Large intestine (tissue), 3 donors: ENCODE data around the gene CBFA2T3. TPM values are rescaled to one million over a fixed set of nuclear protein-coding genes. Genes with fewer than 3 reads are reported as not detected.

ENCODE experiments used
- DNase-seq, 2 donors: peaks; one replicate each; pipeline versions ENCODE4 v3.0.0 to v3.0.0-alpha.2; 2013
- H3K27ac ChIP-seq: one replicate; pipeline ENCODE4 v1.5.1; 2013; ENCODE audit warnings: low read length
- H3K27me3 ChIP-seq: 2 replicates; pipeline ENCODE4 v1.6.1; 2013; ENCODE audit warnings: low read length; ENCODE audit not compliant: control insufficient read depth, insufficient read depth
- H3K36me3 ChIP-seq: 2 replicates; pipeline ENCODE4 v1.6.1; 2013; ENCODE audit warnings: low read length; ENCODE audit not compliant: control insufficient read depth, insufficient read depth
- H3K4me1 ChIP-seq: one replicate; pipeline ENCODE4 v1.6.1; 2013; ENCODE audit warnings: low read length; ENCODE audit not compliant: control insufficient read depth, insufficient read depth
- H3K4me3 ChIP-seq: one replicate; pipeline ENCODE4 v1.5.1; 2013; ENCODE audit warnings: low read length
- H3K9me3 ChIP-seq: one replicate; pipeline ENCODE4 v1.6.1; 2013; ENCODE audit warnings: mild to moderate bottlenecking, low read depth, low read length, moderate library complexity; ENCODE audit not compliant: control insufficient read depth
- WGBS: methylation state at CpG from one replicate; pipeline ENCODE4 v1.1.5; 2013; ENCODE audit warnings: low lambda C conversion rate; ENCODE audit not compliant: insufficient coverage; 5-methylcytosine and 5-hydroxymethylcytosine counted together
- polyA plus RNA-seq: library from polyadenylated mRNA; unstranded; fragments of 120-200 nt; gene quantifications from one replicate; pipeline ENCODE4 v1.2.1, GENCODE V29; 2013

The CBFA2T3 gene
- polyA plus RNA-seq, 1 donor = 7.4 TPM

DNA sequence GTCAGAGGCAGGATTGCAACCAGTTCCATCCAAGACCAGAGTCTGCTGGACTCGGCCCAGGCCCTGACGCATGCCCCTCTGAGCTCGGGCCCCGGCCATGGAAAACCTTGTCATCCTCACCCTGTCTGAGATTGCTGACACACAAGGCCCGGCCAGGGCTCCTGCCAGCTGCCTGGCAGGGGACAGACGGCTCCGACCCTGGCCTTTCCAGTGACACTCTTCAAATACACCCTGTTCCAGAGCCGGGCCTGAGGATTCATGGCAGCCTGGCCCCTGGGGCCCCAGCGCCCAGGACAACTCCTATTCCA lies 107.4 kb downstream of the CBFA2T3 start:
- peaks cover 13% of the 10 kb centered on the region for H3K27me3 ChIP-seq
- no peak for DNase-seq
- no peaks in the 10 kb centered on the region for H3K9me3 ChIP-seq
- H3K27ac ChIP-seq = no peak overlapping the region
- H3K36me3 ChIP-seq = no peaks in the 10 kb centered on the region
- H3K4me3 ChIP-seq = no peak overlapping the region
- no CpG with 5 or more reads among the region's 9 CpGs for WGBS
- H3K4me1 ChIP-seq = no peaks in the 10 kb centered on the region

DNA sequence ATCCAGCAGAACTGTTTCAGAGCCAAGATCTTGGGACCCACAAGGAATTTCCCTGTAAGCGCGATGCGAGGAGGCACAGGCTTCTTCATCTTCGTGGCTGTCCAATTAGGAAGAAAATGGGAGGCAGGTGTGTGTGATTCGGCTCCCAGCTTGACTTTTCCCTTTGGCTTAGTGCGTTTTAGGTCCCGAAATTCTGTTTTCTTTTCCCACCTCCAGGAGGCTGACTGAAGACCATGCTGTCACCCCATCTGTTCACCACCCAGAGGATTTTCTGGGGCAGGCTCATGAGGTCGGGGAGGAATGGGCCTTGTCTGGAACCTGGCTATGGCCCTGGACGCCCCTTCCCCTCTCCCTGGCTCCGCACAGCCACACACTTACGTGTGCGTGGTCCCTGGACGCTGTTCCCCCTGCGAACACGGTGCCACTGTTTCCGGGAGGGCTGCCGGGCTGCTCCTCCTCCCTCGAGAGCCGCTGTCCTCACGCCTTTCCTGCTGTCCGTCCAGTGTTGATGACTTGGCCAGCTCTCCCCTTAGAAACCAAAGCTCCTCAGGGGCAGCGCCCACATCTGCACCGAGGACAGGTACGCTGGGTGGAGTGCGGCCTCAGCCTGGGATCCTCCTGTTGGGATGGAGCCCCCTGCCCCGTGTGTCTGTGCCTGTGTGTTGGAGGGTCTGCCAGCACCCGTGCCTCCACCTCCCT lies 107.9 kb downstream of the CBFA2T3 start:
- DNase-seq = no peak
- no CpG with 5 or more reads among the region's 27 CpGs for WGBS
- Histone ChIP-seq H3K4me1 (no peaks in the 10 kb centered on the region), H3K27me3 (peaks cover 13% of the 10 kb centered on the region), H3K36me3 (no peaks in the 10 kb centered on the region), H3K4me3 (no peak overlapping the region), H3K27ac (no peak overlapping the region), H3K9me3 (no peaks in the 10 kb centered on the region)

DNA sequence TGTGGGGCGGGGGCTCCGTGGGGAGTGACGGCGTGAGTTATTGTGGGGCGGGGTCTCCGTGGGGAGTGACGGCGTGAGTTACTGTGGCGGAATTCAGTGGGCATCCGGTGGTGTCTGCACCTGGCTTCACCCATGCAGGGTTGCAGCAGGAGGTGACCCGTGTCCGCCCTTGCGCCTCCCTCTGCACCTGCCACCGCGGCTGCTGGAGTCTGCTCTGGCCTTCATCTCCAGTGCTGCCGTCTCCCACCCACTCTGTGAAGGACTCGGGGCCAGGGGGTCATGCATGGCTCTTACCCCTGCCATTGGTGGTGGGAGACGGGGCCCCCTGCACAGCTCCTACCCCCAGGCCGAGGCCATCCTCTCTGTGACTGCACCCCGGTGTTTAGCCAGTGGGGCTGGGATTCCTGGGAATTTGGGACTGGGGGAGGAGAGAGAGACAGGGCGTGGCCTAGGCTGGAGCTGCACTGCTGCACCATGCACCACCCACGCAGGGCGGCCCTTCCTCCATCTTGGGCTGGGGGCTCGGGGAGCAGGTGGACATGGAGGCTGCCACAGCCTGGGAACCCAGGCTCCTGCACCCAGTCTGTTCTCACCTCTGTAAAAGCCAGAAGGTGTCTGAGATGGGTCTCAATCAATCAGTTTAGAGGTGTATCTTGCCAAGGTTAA lies 109.3 kb downstream of the CBFA2T3 start:
- Histone ChIP-seq H3K4me3 (no peak overlapping the region), H3K27ac (no peak overlapping the region), H3K36me3 (peaks cover 1% of the 10 kb centered on the region), H3K27me3 (peaks cover 13% of the 10 kb centered on the region), H3K9me3 (no peaks in the 10 kb centered on the region), H3K4me1 (no peaks in the 10 kb centered on the region)
- DNase-seq = no peak
- WGBS = no CpG with 5 or more reads among the region's 24 CpGs

DNA sequence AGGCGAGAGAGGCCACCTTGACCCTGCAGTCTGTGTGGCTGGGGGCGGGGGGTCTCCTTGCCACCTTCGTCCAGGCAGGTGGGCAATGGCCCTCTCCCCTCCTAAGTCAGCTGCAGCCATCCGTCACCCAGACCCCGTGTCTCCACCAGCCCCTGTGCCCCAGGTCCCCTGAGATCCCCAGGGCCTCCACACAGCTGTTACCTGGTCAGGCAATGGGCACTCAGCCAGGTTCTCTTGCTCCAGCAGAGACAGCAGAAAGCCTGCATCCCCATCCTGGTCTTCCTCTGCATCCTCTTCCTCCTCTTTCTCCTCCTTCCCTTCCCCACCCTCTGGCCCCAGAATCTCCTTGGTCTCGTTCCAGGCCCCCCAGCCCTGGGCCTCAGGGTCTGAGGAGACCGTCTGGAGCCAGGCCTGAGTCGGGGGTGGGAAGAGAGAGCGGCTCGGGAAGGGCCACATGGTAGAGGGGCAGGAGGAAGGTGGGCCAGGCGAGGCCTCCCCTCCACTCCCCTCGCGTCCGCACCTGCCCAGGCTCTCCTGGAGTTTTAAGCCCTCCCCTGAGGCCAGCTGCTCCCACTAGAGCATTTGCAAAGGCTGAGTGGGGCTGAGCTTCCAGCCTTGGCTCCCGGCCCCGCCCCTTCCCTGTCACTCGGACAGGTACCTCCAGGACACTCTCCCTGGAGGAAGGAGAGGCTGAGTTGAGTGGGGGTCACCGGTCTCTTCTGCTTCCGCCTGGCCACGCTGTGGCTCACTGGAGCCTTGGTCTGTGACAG lies 110.7 kb downstream of the CBFA2T3 start, which contains the start of gene PABPN1L:
Gene PABPN1L, minus strand, starts transcription at position 510 of the 770 bp plus-strand sequence. Its CDS starts 54 bp downstream, at position 456.
- peaks cover 3% of the 10 kb centered on the region for H3K9me3 ChIP-seq
- no peak within 1 kb of the TSS for H3K27ac ChIP-seq
- DNase-seq = no peak
- no CpG with 5 or more reads among the region's 20 CpGs for WGBS
- H3K36me3 ChIP-seq = peaks cover 14% of the 10 kb centered on the region
- no peak within 1 kb of the TSS for H3K4me3 ChIP-seq
- H3K4me1 ChIP-seq = no peaks in the 10 kb centered on the region
- peaks cover 13% of the 10 kb centered on the region for H3K27me3 ChIP-seq

DNA sequence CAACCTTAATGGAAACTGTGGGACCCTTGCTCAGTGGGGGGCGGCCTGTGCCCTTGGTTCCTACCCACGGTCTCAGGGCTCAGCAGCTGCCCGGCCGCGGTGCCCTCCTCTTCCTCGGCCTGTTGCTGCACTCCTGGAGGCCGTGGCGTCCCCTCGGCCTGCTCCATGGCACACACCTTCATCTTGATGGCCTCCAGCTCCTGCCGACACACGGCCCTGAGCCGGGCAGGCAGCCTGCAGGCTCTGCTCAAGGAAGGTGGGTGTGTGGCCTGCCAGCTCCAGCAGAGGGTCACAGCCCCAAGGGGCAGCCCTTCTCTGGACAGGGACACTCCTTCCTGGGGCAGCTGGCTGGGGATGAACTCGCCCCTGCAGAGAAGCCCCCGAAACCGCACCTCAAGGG lies 111.3 kb downstream of the CBFA2T3 start:
- no peak for DNase-seq
- whole genome bisulfite sequencing = no CpG with 5 or more reads among the region's 15 CpGs
- peaks cover 10% of the 10 kb centered on the region for H3K27me3 ChIP-seq
- H3K9me3 ChIP-seq = peaks cover 3% of the 10 kb centered on the region
- H3K36me3 ChIP-seq = peaks cover 20% of the 10 kb centered on the region
- no peak overlapping the region for H3K27ac ChIP-seq
- no peak overlapping the region for H3K4me3 ChIP-seq
- H3K4me1 ChIP-seq = no peaks in the 10 kb centered on the region

DNA sequence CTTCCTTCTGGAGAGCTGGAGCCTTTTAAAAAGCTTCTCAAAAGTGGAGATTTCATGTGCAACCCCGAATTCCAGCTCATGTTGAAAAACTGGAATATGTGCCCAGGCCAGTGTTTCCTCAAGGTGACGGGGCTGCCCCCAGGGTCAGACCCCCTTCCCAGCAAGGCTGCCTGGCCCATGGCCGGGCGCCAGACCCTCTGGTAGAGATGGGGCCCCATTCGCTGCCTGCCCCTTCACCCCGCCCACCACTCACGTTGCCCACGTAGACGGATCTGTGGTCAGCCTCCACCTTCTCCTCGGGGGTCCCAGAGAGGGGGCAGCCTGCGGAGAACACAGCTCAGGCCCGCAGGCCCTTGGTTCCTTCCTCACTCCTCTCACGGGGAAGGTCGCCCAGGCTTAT lies 111.7 kb downstream of the CBFA2T3 start:
- Histone ChIP-seq H3K9me3 (peaks cover 3% of the 10 kb centered on the region), H3K36me3 (peaks cover 24% of the 10 kb centered on the region), H3K4me3 (no peak overlapping the region), H3K27ac (no peak overlapping the region), H3K27me3 (peaks cover 5% of the 10 kb centered on the region), H3K4me1 (no peaks in the 10 kb centered on the region)
- DNase-seq = no peak
- no CpG with 5 or more reads among the region's 14 CpGs for WGBS

DNA sequence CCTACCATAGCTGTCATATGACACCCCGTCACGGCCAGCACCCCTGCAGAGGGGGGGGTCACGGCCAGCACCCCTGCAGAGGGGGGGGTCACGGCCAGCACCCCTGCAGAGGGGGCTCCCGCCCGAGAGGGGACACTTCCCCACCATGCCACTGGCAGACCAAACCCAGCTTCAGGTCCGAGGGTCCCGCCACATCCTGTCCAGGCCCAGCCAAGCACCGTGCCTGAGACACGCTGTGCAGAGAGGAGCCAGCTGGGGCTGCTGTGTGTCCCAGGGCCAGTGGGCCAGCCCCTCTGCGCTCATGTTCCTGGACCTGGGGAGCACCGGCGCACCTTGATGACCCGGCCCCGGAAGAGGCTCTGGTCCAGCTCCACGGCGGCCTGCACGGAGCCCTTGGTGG lies 112.5 kb downstream of the CBFA2T3 start:
- no peak for DNase-seq
- Histone ChIP-seq H3K4me1 (no peaks in the 10 kb centered on the region), H3K4me3 (no peak overlapping the region), H3K36me3 (peaks cover 32% of the 10 kb centered on the region), H3K27ac (no peak overlapping the region), H3K9me3 (peaks cover 3% of the 10 kb centered on the region), H3K27me3 (peaks cover 5% of the 10 kb centered on the region)
- no CpG with 5 or more reads among the region's 18 CpGs for WGBS

DNA sequence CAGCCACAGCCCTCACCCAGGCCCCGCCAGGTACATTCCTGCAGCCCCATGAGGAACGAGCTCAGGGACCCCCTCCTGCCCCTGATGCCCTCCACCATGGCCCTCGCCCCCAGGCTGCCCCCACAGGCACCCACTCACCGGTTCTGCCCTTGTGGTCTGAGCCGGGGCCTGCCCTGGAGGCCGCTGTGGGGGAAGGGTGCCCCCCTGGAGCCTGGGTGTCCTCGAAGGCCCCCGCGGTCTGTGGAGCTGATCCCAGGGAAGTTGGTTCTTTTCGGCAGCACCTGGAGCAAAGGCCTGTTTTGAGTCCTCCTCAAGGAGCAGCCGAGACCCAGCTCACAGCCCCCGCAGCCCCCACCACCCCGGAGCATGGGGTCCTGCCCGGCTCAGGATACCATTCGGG lies 112.9 kb downstream of the CBFA2T3 start:
- WGBS = no CpG with 5 or more reads among the region's 15 CpGs
- H3K36me3 ChIP-seq = peaks cover 34% of the 10 kb centered on the region
- no peak overlapping the region for H3K4me3 ChIP-seq
- peaks cover 3% of the 10 kb centered on the region for H3K9me3 ChIP-seq
- no peak overlapping the region for H3K27ac ChIP-seq
- no peaks in the 10 kb centered on the region for H3K4me1 ChIP-seq
- DNase-seq = no peak
- peaks cover 4% of the 10 kb centered on the region for H3K27me3 ChIP-seq

DNA sequence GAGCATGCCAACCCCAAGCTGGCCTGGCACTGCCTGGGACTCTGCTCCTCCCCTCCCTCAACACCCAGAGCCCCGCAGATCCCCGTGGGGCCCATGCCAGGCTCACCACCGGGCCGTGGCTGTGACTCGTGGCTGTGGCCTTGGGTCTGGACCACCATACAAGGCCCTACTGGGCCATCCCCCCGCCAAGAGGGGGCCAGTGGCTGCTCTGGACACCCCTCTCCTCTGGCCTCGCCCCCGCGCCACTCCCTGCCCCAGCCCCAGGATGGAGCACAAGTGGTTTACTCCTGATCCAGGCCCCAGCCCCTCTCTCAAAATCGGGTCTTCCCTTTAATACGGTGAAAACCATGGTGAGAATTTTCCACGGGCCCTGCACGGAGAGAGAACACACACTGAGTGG lies 113.6 kb downstream of the CBFA2T3 start:
- H3K4me1 ChIP-seq = peaks cover 1% of the 10 kb centered on the region
- no CpG with 5 or more reads among the region's 13 CpGs for WGBS
- no peak for DNase-seq
- H3K9me3 ChIP-seq = peaks cover 3% of the 10 kb centered on the region
- no peak overlapping the region for H3K27ac ChIP-seq
- peaks cover 41% of the 10 kb centered on the region for H3K36me3 ChIP-seq
- H3K4me3 ChIP-seq = no peak overlapping the region
- no peaks in the 10 kb centered on the region for H3K27me3 ChIP-seq

DNA sequence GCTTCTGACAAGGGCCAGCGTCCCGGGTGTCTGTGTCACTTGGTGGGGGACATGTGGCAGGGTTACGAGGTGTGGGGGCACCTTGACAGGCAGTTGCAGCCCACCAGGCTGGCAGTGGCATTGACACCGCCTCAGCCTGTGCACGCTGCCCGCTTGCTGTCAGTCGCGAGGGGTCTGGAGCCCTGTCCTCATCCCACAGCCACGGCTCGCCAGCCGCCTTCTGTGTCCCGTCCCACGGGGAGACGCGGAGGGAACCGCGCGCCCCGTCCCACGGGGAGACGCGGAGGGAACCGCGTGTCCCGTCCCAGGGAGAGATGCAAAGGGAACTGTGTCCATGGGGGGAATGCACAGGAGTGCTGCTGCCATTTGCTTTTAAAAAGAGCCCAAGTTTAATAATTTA lies 114.0 kb downstream of the CBFA2T3 start:
- no CpG with 5 or more reads among the region's 25 CpGs for WGBS
- Histone ChIP-seq H3K27ac (no peak overlapping the region), H3K36me3 (peaks cover 41% of the 10 kb centered on the region)

More for the DNA sequence above, 114.0 kb downstream of the CBFA2T3 start:
- no peak for DNase-seq
- Histone ChIP-seq H3K4me1 (peaks cover 6% of the 10 kb centered on the region), H3K9me3 (peaks cover 3% of the 10 kb centered on the region), H3K27me3 (no peaks in the 10 kb centered on the region), H3K4me3 (no peak overlapping the region)
